ENCODE data around the gene KATNB1. TPM values are rescaled to one million over a fixed set of nuclear protein-coding genes. Genes with fewer than 3 reads are reported as not detected.

The KATNB1 gene
- polyA plus RNA-seq, 2 of the 4 experiments (the other 2 are of a cell fraction): 21.0 to 21.1 TPM

DNA sequence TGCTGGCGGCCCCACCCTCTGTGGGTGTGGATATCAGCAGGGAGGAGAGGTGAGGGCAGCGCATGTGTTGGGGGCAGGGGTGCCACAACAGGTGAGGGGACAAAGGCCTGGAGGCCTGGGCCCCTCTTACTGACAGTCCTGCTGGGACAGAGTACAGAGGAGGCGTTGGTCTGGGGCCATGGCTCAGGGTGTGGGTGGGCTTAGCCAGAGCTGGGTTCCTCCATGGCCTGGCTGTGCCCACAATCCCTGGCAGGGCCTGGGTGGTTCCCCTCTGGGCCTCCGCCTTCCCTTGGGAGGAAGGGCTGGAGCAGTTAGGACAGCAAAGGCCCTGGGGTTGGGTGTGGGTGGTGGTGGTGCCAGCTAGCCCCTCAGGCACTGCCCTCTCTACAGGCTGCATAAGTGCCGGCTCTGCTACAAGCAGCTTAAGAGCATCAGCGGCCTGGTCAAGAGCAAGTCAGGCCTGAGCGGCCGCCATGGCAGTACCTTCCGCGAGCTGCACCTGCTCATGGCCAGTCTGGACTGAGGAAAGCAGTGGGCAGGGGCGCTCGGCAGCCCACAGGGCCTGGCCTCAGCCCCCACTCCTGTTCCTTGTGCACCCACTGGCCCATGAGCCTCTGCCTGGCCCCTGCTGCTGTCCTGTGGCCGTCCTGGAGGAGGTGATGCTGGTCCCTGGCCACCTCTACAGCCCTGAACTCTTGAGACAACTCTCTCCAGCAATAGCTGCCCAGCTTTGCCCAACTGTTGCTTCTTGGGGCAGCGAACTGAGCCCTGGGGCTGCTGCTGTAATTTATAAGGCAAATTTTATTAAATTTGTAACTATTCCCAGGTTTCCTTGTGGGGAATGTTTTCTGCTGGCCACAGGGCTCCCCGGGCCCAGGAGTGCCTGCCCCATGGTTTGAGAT lies 21.1 kb downstream of the KATNB1 start:
- TF ChIP-seq ESRRA (IDR thresholded peaks at IDR 0.05; ENCODE audit: borderline replicate concordance, low read length) (no peak), FOSL2 (IDR thresholded peaks at IDR 0.05) (no peak), FOSL2 (CRISPR knock-in tag; IDR thresholded peaks at IDR 0.05) (no peak), KDM1A (IDR thresholded peaks at IDR 0.05; ENCODE audit: low read depth) (no peak), NFE2L2 (conservative IDR thresholded peaks at IDR 0.05; ENCODE audit: low read length) (no peak), JUNB (IDR thresholded peaks at IDR 0.05) (no peak), MAZ (IDR thresholded peaks at IDR 0.05; ENCODE audit: borderline replicate concordance, low read depth, low read length) (no peak), POLR2AphosphoS2 (conservative IDR thresholded peaks at IDR 0.05; ENCODE audit: low read length) (no peak), RNF2 (IDR thresholded peaks at IDR 0.05; ENCODE audit: borderline replicate concordance, low read depth) (no peak), CBX2 (IDR thresholded peaks at IDR 0.05; ENCODE audit: borderline replicate concordance, low read depth) (no peak), ZNF302 (CRISPR knock-in tag; IDR thresholded peaks at IDR 0.05) (no peak), MAFK (IDR thresholded peaks at IDR 0.05; ENCODE audit: partially characterized antibody) (no peak), SMC3 (IDR thresholded peaks at IDR 0.05) (no peak), EHF (CRISPR knock-in tag; IDR thresholded peaks at IDR 0.05) (no peak), JUN (IDR thresholded peaks at IDR 0.05) (no peak), EHMT2 (IDR thresholded peaks at IDR 0.05; ENCODE audit: low read depth) (no peak), ZC3H11A (IDR thresholded peaks at IDR 0.05) (no peak), RAD21 (conservative IDR thresholded peaks at IDR 0.05 in 1 of 2, IDR thresholded peaks at IDR 0.05 in 1 of 2) (no peak), POLR2A (IDR thresholded peaks at IDR 0.05; ENCODE audit: low read length) (no peak)
- TF ChIP-seq, protein P1, sequence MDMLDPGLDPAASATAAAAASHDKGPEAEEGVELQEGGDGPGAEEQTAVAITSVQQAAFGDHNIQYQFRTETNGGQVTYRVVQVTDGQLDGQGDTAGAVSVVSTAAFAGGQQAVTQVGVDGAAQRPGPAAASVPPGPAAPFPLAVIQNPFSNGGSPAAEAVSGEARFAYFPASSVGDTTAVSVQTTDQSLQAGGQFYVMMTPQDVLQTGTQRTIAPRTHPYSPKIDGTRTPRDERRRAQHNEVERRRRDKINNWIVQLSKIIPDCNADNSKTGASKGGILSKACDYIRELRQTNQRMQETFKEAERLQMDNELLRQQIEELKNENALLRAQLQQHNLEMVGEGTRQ (IDR thresholded peaks at IDR 0.05): no peak
- TF ChIP-seq, protein P2, sequence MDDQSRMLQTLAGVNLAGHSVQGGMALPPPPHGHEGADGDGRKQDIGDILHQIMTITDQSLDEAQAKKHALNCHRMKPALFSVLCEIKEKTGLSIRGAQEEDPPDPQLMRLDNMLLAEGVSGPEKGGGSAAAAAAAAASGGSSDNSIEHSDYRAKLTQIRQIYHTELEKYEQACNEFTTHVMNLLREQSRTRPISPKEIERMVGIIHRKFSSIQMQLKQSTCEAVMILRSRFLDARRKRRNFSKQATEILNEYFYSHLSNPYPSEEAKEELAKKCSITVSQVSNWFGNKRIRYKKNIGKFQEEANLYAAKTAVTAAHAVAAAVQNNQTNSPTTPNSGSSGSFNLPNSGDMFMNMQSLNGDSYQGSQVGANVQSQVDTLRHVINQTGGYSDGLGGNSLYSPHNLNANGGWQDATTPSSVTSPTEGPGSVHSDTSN (IDR thresholded peaks at IDR 0.05): no peak
- WGBS (ENCODE audit: missing lambda C conversion rate): 63% methylated on average over 7 of the region's 15 CpGs
- POLR2A ChIA-PET: interaction anchor here (1.4 kb wide), 1 partner anchor 8 kb away, joined by 4 read pairs; no protein-coding TSS in a partner anchor
- peak overlapping the region; percentile 25 to 76; a peak in 5 of 6 replicates for H3K27ac ChIP-seq
- DNase-seq (ENCODE audit: low read depth in 1 of 2, low spot score in 1 of 2) (no peak), ATAC-seq (peak in 1 of 2 experiments; percentile 0; a peak in 3 of 6 replicates), FAIRE-seq (no peak)
- H3K9me3 ChIP-seq: no peaks in the 10 kb centered on the region
- CTCF ChIA-PET: interaction anchor here (0.5 to 7.9 kb wide), 30 partner anchors 8 to 248 kb away, joined by 3 to 96 read pairs (median 10); partner anchors contain the start of genes KATNB1, KIFC3, USB1 and ZNF319
- H3K4me2 ChIP-seq: no peak overlapping the region
- no peak overlapping the region for H3K4me3 ChIP-seq
- H3K4me1 ChIP-seq: peaks cover 69% of the 10 kb centered on the region

DNA sequence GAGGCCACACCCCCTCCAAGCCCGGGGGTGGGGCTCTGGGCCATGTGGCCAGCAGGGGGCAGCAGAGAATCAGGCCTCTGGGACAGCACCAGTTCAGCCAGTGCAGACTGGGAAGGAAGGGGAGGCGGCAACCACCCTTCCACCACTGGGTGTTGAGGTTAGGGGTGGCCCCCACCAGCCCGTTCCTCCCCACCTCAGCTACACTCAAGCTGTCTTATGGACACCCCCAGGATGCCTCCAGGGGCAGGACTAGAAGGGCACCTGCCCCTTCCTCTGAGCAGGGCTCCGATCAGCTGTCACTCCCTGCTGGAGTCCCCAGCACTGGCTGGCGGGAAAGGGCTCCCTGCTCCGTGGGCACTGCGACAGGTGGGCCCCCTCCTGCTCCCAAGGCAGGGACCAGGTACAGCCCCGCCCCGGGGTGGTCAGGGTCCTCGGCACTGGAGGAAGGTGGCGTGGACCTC lies 21.8 kb downstream of the KATNB1 start:
- Histone ChIP-seq H3K9me3 (no peaks in the 10 kb centered on the region), H3K27ac (peak overlapping the region; percentile 69 to 92), H3K4me3 (no peak overlapping the region), H3K4me2 (peak overlapping the region; percentile 35; the same call in 2 of the 3 replicates), H3K4me1 (peaks cover 76% of the 10 kb centered on the region)
- CTCF ChIA-PET: interaction anchor here (0.5 to 7.9 kb wide), 34 partner anchors 9 to 242 kb away, joined by 3 to 96 read pairs (median 6); partner anchors contain the start of genes KATNB1, KIFC3, USB1 and ZNF319
- ATAC-seq: peak; percentile 36 to 83
- FAIRE-seq: no peak
- POLR2A ChIA-PET: no interaction called here
- 43% methylated on average over 9 of the region's 11 CpGs for WGBS (ENCODE audit: missing lambda C conversion rate)
- DNase-seq (ENCODE audit: low read depth in 1 of 2, low spot score in 1 of 2): peak; percentile 83 to 89
- no peak for TF ChIP-seq NR3C1 (IDR thresholded peaks at IDR 0.05)
- TF ChIP-seq, protein P3, sequence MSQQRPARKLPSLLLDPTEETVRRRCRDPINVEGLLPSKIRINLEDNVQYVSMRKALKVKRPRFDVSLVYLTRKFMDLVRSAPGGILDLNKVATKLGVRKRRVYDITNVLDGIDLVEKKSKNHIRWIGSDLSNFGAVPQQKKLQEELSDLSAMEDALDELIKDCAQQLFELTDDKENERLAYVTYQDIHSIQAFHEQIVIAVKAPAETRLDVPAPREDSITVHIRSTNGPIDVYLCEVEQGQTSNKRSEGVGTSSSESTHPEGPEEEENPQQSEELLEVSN (IDR thresholded peaks at IDR 0.05; ENCODE audit: borderline replicate concordance, low read depth): peak; percentile 37; the same call in 1 of the 2 replicates
- TF ChIP-seq, protein P4, sequence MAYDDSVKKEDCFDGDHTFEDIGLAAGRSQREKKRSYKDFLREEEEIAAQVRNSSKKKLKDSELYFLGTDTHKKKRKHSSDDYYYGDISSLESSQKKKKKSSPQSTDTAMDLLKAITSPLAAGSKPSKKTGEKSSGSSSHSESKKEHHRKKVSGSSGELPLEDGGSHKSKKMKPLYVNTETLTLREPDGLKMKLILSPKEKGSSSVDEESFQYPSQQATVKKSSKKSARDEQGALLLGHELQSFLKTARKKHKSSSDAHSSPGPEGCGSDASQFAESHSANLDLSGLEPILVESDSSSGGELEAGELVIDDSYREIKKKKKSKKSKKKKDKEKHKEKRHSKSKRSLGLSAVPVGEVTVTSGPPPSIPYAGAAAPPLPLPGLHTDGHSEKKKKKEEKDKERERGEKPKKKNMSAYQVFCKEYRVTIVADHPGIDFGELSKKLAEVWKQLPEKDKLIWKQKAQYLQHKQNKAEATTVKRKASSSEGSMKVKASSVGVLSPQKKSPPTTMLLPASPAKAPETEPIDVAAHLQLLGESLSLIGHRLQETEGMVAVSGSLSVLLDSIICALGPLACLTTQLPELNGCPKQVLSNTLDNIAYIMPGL (CRISPR knock-in tag; IDR thresholded peaks at IDR 0.05; ENCODE audit: borderline replicate concordance): no peak
- TF ChIP-seq KDM1A (IDR thresholded peaks at IDR 0.05; ENCODE audit: low read depth): no peak
- TF ChIP-seq HOXA7 (CRISPR knock-in tag; IDR thresholded peaks at IDR 0.05): no peak
- TF ChIP-seq SMC3 (IDR thresholded peaks at IDR 0.05): peak; percentile 85
- no peak for TF ChIP-seq SREBF2 (IDR thresholded peaks at IDR 0.05)
- no peak for TF ChIP-seq HDAC2 (IDR thresholded peaks at IDR 0.05)
- TF ChIP-seq HOXB5 (CRISPR knock-in tag; IDR thresholded peaks at IDR 0.05): no peak
- TF ChIP-seq, protein P1 (IDR thresholded peaks at IDR 0.05): no peak

Measured in A549 (cell line).